ENCODE results near the gene AGK.
"Not testable (repeated sequence)": the region's sequence is repeated elsewhere in the genome, so short reads cannot be mapped to it uniquely, and the experiment has no call there.

The AGK gene

DNA sequence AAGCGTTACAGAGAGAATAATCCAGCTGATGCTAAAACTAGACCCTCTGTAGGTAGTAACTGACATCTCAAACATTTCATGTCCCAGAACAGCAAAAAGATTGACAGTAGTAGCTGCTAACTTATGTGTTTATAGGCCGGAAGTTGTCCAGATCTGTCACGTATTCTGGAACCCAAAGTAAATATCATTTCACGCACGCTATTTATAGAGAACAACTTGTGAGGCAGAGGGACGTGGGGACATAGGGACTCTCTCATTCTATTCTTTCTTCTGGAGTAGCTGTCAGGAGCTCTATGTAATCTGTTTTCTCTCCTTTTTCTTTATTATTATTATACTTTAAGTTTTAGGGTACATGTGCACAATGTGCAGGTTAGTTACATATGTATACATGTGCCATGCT, 22.3 kb downstream of the AGK start:
- no peak for DNase-seq (ENCODE audit: insufficient read length, low spot score)
- TF ChIP-seq, protein P1, sequence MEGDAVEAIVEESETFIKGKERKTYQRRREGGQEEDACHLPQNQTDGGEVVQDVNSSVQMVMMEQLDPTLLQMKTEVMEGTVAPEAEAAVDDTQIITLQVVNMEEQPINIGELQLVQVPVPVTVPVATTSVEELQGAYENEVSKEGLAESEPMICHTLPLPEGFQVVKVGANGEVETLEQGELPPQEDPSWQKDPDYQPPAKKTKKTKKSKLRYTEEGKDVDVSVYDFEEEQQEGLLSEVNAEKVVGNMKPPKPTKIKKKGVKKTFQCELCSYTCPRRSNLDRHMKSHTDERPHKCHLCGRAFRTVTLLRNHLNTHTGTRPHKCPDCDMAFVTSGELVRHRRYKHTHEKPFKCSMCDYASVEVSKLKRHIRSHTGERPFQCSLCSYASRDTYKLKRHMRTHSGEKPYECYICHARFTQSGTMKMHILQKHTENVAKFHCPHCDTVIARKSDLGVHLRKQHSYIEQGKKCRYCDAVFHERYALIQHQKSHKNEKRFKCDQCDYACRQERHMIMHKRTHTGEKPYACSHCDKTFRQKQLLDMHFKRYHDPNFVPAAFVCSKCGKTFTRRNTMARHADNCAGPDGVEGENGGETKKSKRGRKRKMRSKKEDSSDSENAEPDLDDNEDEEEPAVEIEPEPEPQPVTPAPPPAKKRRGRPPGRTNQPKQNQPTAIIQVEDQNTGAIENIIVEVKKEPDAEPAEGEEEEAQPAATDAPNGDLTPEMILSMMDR (IDR thresholded peaks at IDR 0.05; ENCODE audit: insufficient read depth, missing control alignments): no peak
- FAIRE-seq: no peak

DNA sequence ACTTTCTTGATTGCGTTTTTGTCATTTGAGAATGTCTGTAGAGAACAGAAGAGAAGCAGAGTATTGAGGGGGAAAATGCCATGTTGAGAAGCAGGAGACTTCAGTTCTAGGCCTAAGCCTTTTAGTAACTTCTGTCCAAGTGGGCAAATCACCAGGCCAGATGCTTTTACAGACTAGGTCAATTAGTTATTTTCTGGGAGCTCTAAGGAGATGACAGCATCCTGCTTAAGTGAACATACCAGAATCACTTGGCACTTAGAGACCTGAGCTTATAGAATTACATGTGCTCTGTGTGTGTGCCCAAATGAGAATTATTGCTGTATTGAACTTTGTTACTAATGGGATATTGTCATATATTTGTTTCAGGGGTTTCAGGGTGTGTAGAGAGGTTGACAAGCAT, 24.0 kb downstream of the AGK start:
- no peak for DNase-seq (ENCODE audit: insufficient read length, low spot score)
- TF ChIP-seq, protein P1 (IDR thresholded peaks at IDR 0.05; ENCODE audit: insufficient read depth, missing control alignments): no peak
- no peak for FAIRE-seq

DNA sequence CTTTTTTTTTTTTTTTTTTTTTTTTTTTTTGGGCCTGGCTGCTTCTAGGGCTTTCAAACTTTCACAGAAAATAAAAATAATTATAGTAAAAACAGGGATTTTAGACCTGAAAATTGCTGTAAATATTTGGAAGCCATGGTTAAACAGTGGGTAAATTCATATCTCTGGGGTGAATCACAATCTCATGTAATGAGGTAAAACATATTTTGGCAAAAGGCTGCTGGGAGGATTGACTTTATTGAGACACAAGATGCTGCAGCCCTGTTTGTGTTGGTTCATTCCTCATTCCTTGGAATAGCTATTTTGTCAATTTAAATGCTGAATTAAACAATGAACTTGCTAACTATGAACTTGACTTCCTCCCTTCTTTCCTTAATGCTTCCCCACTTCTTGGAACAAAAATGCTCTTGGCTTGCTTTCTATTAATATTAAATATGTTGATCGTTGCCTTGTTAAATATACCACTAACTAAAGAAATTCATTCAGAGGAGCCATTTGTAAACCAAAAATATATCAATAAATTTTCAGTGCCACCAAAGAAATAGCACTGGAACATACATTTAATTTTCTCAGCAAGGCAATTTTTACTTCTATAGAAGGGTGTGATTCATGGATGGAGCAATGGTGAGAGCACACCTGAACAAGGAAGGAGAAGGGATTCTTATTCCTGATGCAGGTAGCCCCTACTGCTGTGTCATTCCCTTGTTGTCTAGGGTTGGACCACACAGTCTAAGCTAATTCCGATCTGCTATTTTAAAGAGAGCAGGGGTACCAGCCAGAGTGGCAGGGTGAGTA, 24.6 kb downstream of the AGK start:
- TF ChIP-seq, protein P1 (IDR thresholded peaks at IDR 0.05; ENCODE audit: insufficient read depth, missing control alignments): no peak
- DNase-seq (ENCODE audit: insufficient read length, low spot score) (no peak), FAIRE-seq (no peak)

DNA sequence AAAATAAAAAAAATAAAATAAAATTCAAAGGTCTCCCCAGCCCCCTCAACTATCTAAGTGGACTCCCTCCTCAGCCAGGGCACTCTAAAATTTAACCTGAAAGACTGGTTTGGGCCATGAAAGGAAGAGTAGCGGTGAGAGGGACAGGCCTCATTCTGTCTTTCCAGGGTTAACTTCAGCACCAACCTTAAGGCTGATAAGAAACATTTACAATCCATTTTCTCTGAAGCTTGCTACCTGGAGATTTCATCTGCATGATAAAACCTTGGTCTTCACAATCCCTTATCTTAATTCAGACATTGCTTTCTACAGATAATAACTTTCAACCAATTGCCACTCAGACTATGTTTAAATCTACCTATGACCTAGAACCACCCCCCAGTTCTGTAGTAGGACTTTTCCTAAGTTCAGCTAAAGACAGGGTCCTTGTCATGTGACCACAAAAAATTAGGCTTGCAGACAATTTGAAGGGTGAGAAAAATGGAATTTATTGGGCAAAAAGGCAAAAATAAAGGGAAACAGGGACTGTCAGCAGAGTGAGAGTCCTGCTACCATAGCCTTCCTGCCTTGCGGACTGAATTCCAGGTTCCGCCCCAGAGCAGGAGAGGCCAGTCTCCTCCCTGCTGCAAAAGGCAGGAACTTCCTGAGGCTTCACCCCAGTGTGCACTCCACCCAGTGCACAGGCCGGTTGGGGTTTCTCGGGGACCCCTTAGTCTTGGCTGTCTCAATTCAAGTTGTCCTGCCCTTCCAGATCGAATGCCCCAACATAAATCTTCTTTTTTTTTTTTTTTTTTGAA, 26.0 kb downstream of the AGK start:
- TF ChIP-seq, protein P1 (IDR thresholded peaks at IDR 0.05; ENCODE audit: insufficient read depth, missing control alignments): no peak
- FAIRE-seq: no peak
- DNase-seq (ENCODE audit: insufficient read length, low spot score): no peak

DNA sequence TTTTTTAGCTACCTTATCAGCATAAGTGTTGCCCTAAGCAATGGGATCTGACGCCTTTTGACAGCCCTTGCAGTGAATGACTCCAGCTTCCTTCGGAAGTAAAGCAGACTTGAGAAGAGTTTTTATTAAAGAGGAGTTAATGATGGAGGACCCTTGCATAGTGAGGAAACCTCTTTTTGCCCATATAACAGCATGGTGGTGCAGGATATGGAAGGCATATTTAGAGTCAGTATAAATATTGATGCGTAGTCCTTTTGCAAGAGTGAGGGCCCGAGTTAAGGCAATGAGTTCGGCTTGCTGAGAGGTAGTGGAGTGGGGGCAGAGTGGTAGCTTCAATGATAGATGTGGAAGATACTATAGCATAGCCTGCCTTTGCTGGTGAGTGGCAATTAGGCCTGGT, 28.7 kb downstream of the AGK start:
- not testable (repeated sequence) for FAIRE-seq; DNase-seq (ENCODE audit: insufficient read length, low spot score)

DNA sequence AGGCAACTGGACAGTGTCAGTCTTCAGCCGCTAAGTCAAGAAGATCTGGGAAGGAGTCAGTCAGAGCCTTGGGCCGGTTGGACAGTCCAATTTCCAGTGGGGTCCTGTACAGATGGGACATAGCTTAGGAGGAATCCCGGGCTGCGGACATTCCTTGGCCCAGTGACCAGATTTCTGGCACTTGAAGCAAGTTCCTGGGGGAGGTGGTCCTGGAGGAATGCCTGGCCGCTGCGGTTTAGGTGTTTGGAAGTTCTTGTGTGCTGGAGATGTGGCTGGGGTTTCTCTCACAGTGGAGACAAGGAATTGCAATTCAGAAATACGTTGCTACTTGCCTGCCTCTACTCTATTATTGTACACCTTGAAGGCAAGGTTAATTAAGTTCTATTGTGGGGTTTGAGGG, 30.9 kb downstream of the AGK start:
- FAIRE-seq; DNase-seq (ENCODE audit: insufficient read length, low spot score): not testable (repeated sequence)

DNA sequence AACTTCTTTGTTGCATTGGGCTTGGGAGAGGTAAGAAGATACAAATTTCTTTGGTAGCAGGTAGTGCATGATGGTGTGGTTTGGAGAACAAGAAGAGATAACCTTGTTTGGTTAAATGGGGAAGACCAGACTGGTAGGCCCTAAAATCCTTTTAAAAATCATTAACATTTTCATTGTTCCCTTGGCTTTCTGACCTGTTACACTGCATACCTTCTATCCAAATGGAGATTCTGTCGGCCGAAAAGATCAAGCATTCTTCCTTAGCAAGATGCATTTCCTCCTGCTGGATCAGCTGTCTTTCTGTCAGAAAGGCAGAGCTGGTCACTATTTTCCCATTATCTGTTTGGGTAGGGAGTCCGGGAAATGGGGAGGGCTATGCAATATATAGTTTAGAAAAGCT, 33.7 kb downstream of the AGK start:
- TF ChIP-seq, protein P1 (IDR thresholded peaks at IDR 0.05; ENCODE audit: insufficient read depth, missing control alignments): no peak
- DNase-seq (ENCODE audit: insufficient read length, low spot score) (no peak), FAIRE-seq (no peak)
